PC-3 (cell line): ENCODE data around the gene MAML3. TPM values are rescaled to one million over a fixed set of nuclear protein-coding genes. Genes with fewer than 3 reads are reported as not detected.

Experiments
- ATAC-seq: fragments of 200-7000 bp; cut with Tn5 transposase; 2 replicates; pipeline ENCODE4 v1.9.1; 2020; ENCODE audit warnings: mild to moderate bottlenecking, moderate library complexity
- BruUV-seq: library from RNA; stranded (reverse); fragments of 400-500 nt; replicated peaks from 2 replicates; lab custom pipeline; 2021; lab: Mats Ljungman, UMichigan
- CTCF ChIA-PET: fragments of 300-600 bp; sonication (Branson Sonifier 250); formaldehyde crosslinking; loops from one replicate; lab custom pipeline; 2022; ENCODE audit warnings: antibody characterized with exemption; lab: Charles Lee
- POLR2A ChIA-PET: fragments of 300-600 bp; sonication (Branson Sonifier 250); formaldehyde crosslinking; loops from one replicate; lab custom pipeline; 2022; ENCODE audit warnings: antibody characterized with exemption; ENCODE audit not compliant: unreplicated experiment; lab: Charles Lee
- DNase-seq: peaks from one replicate; pipeline ENCODE4 v3.0.0-alpha.2; 2015
- H2AFZ ChIP-seq: fragments of 300-600 bp; sonication (generic); 2 replicates; pipeline ENCODE4 v1.6.0; 2016; ENCODE audit warnings: antibody characterized with exemption, low read length
- H3F3A ChIP-seq: fragments of 300-600 bp; sonication (generic); one replicate; pipeline ENCODE4 v1.6.0; 2017; ENCODE audit warnings: antibody characterized with exemption, low read length, control low read depth, mild to moderate bottlenecking; ENCODE audit not compliant: unreplicated experiment
- H3K27ac ChIP-seq: fragments of 300-600 bp; sonication (generic); 2 replicates; pipeline ENCODE4 v1.5.1; 2016; ENCODE audit warnings: mild to moderate bottlenecking, low read length
- H3K27me3 ChIP-seq: fragments of 300-600 bp; sonication (generic); 2 replicates; pipeline ENCODE4 v1.6.1; 2016; ENCODE audit warnings: low read length, mixed read lengths
- H3K36me3 ChIP-seq: fragments of 300-600 bp; sonication (generic); 2 replicates; pipeline ENCODE4 v1.6.1; 2016; ENCODE audit warnings: low read depth, mixed run types, low read length, mixed read lengths
- H3K4me1 ChIP-seq: fragments of 300-600 bp; sonication (generic); 2 replicates; pipeline ENCODE4 v1.5.1; 2016; ENCODE audit warnings: low read length; ENCODE audit not compliant: insufficient read depth
- H3K4me2 ChIP-seq: fragments of 300-600 bp; sonication (generic); 2 replicates; pipeline ENCODE4 v1.6.0; 2016; ENCODE audit warnings: low read length
- H3K4me3 ChIP-seq: fragments of 300-600 bp; sonication (generic); 2 replicates; pipeline ENCODE4 v1.5.1; 2016; ENCODE audit warnings: mild to moderate bottlenecking, low read length, mixed read lengths
- H3K79me2 ChIP-seq: fragments of 300-600 bp; sonication (generic); 2 replicates; pipeline ENCODE4 v1.6.1; 2017; ENCODE audit warnings: low read length, mixed read lengths
- H3K9ac ChIP-seq: fragments of 300-600 bp; sonication (generic); 2 replicates; pipeline ENCODE4 v1.6.0; 2016; ENCODE audit warnings: mild to moderate bottlenecking, low read length
- H3K9me2 ChIP-seq: fragments of 300-600 bp; sonication (generic); replicated peaks from 2 replicates; pipeline ENCODE4 v1.6.1; 2016; ENCODE audit warnings: mixed run types, low read length, mixed read lengths
- H3K9me3 ChIP-seq: fragments of 300-600 bp; sonication (generic); 2 replicates; pipeline ENCODE4 v1.6.1; 2016; ENCODE audit warnings: low read length, mixed read lengths
- H4K20me1 ChIP-seq: fragments of 300-600 bp; sonication (generic); 2 replicates; pipeline ENCODE4 v1.6.1; 2016; ENCODE audit warnings: low read length, mixed read lengths
- CTCF ChIP-seq: fragments of 300-600 bp; sonication (generic); conservative IDR thresholded peaks from 2 replicates; pipeline ENCODE4 v1.5.1; 2017; ENCODE audit warnings: antibody characterized with exemption, low read depth, mild to moderate bottlenecking, low read length
- EZH2 ChIP-seq: fragments of 300-600 bp; sonication (generic); IDR thresholded peaks from one replicate; pipeline ENCODE4 v1.6.1; 2017; ENCODE audit warnings: antibody characterized with exemption, mild to moderate bottlenecking, low read length; ENCODE audit not compliant: unreplicated experiment
- EZH2phosphoT487 ChIP-seq: fragments of 300-600 bp; sonication (generic); IDR thresholded peaks from 2 replicates; pipeline ENCODE4 v1.6.1; 2018; ENCODE audit warnings: mild to moderate bottlenecking, antibody characterized with exemption, low read length, borderline replicate concordance
- intact Hi-C: fragments of 100-400 bp; cut with micrococcal nuclease; formaldehyde crosslinking; loops from 2 replicates; pipeline ENCODE4 v1.9.0; 2023
- total RNA-seq: library from RNA; depleted of rRNA; stranded (reverse); fragments of >200 nt; gene quantifications from 2 replicates; pipeline ENCODE4 v1.2.3, GENCODE V29; 2014

MAML3 gene
- total RNA-seq, 1 experiment from 2014 or later = 4.3 TPM

- Histone ChIP-seq H3K27me3 (no peaks in the 10 kb centered on the region), H3K4me3 (no peak overlapping the region), H3K27ac (no peak overlapping the region), H3K4me1 (peaks cover 14% of the 10 kb centered on the region), H4K20me1 (no peaks in the 10 kb centered on the region), H3K79me2 (no peaks in the 10 kb centered on the region), H3F3A (no peaks in the 10 kb centered on the region), H3K9me2 (no peaks in the 10 kb centered on the region), H2AFZ (no peak overlapping the region), H3K4me2 (no peak overlapping the region), H3K36me3 (no peaks in the 10 kb centered on the region), H3K9ac (no peak overlapping the region), H3K9me3 (no peaks in the 10 kb centered on the region)
- TF ChIP-seq EZH2phosphoT487 (no peak), CTCF (no peak), EZH2 (no peak)
- DNase-seq (no peak), ATAC-seq (no peak)
- no TSS peak for BruUV-seq
- ChIA-PET POLR2A (no interaction called here), CTCF (no interaction called here)
- intact Hi-C loops = no loop called here
Observed at GRCh38 chr4:139776235-139776634, 377.7 kb downstream of the MAML3 start.

- BruUV-seq = no TSS peak
- CTCF ChIA-PET = no interaction called here
- DNase-seq (peak; percentile 48), ATAC-seq (peak; percentile 93)
- Histone ChIP-seq H4K20me1 (no peaks in the 10 kb centered on the region), H3K4me1 (peaks cover 14% of the 10 kb centered on the region), H3K27ac (peak overlapping the region; percentile 49; the same call in 1 of the 2 replicates), H3K9me2 (no peaks in the 10 kb centered on the region), H3K36me3 (no peaks in the 10 kb centered on the region), H3K9me3 (no peaks in the 10 kb centered on the region), H2AFZ (no peak overlapping the region), H3K27me3 (no peaks in the 10 kb centered on the region), H3K9ac (no peak overlapping the region), H3K79me2 (no peaks in the 10 kb centered on the region), H3F3A (no peaks in the 10 kb centered on the region), H3K4me2 (peak overlapping the region; percentile 61), H3K4me3 (no peak overlapping the region)
- TF ChIP-seq CTCF = no peak
- no peak for TF ChIP-seq EZH2
- no peak for TF ChIP-seq EZH2phosphoT487
- intact Hi-C loops = no loop called here
- POLR2A ChIA-PET = interaction anchor here (0.6 kb wide), 1 partner anchor 116 kb away, joined by 5 read pairs; no protein-coding TSS in a partner anchor
Observed at GRCh38 chr4:139774759-139775487, 379.1 kb downstream of the MAML3 start.

GRCh38 chr4:139773560-139774318 lies 380.2 kb downstream of the MAML3 start:
- H3K36me3 ChIP-seq = no peaks in the 10 kb centered on the region
- BruUV-seq = no TSS peak
- DNase-seq (no peak), ATAC-seq (no peak)
- no peak overlapping the region for H3K27ac ChIP-seq
- no peaks in the 10 kb centered on the region for H3F3A ChIP-seq
- no peak overlapping the region for H3K9ac ChIP-seq
- H3K9me2 ChIP-seq = no peaks in the 10 kb centered on the region
- no peaks in the 10 kb centered on the region for H3K79me2 ChIP-seq
- no peak overlapping the region for H2AFZ ChIP-seq
- no peaks in the 10 kb centered on the region for H3K27me3 ChIP-seq
- ChIA-PET POLR2A (no interaction called here), CTCF (no interaction called here)
- intact Hi-C loops = no loop called here
- no peaks in the 10 kb centered on the region for H4K20me1 ChIP-seq
- H3K4me2 ChIP-seq = no peak overlapping the region
- no peaks in the 10 kb centered on the region for H3K9me3 ChIP-seq
- H3K4me3 ChIP-seq = no peak overlapping the region
- peaks cover 14% of the 10 kb centered on the region for H3K4me1 ChIP-seq
- TF ChIP-seq EZH2phosphoT487 = no peak
- no peak for TF ChIP-seq EZH2
- no peak for TF ChIP-seq CTCF
